ENCODE results near the gene SGK1. TPM values are rescaled to one million over a fixed set of nuclear protein-coding genes. Genes with fewer than 3 reads are reported as not detected.
A peak's percentile ranks its signal among the peaks of the same experiment; 100 is the strongest.

The SGK1 gene
- total and polyA plus RNA-seq, 5 donors: 21.7 to 55.3 (median 42.0) TPM

DNA sequence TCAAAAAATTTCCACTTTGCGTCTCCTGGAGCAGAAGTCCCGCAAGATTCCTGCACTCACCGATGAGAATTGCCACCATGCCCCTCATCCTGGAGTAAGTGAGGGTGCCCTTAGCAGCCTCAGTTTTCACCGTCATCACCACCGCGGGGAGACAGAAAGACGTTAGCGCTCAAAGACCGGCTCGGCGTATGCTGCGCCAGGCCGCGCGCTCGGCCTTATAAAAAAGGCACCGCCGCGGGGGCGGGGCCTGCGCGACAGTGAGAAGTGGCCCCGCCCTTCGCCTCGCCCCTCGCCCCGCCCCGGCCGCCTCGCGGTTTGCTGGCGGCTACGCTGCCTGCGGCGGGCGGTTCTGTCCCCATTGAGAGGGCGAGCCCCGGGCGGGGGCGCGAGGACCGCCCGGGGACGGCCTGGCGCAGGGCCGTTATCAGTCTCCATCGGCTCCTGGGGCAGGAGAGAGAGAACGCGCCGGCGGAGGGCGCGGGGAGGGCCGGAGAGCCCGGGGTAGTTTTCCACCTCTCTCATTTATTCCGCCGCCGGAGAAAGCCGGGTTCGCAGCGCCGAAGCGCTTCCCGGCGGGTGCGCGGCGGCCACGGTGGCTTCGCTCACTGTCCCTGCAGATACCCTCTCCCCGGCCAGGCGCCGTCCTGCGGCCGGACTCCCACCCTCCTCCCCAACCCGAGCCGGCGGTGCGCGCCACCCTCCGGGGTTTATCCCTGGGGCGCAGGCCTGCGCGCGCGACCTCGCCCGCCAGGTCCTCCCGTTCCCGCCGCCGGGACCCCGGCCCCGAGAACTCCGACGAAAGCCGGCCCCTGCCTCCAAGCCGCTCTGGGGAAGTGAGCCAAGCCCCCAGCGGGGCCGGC, 143.0 kb downstream of the SGK1 start:
- peaks cover 3% of the 10 kb centered on the region for H3K4me1 ChIP-seq (ENCODE audit: control insufficient read depth, insufficient read depth, low read length)
- peak overlapping the region; percentile 94 for H3K27ac ChIP-seq (ENCODE audit: low read length)
- no peaks in the 10 kb centered on the region for H3K9me3 ChIP-seq (ENCODE audit: control insufficient read depth, low read length)
- no peaks in the 10 kb centered on the region for H3K27me3 ChIP-seq (ENCODE audit: control insufficient read depth, insufficient read depth)
- DNase-seq (peak; percentile 95 to 98 (median 98)), ATAC-seq (peak; percentile 91 to 95)
- intact Hi-C loops (cut with DNase I): loop anchor here (5.0 to 10.0 kb wide), 9 partner anchors 340 to 710 kb away; no protein-coding TSS in a partner anchor
- H3K4me3 ChIP-seq (ENCODE audit: low read length): peak overlapping the region; percentile 86
- under 1% methylated on average over 100 of the region's 100 CpGs for WGBS

DNA sequence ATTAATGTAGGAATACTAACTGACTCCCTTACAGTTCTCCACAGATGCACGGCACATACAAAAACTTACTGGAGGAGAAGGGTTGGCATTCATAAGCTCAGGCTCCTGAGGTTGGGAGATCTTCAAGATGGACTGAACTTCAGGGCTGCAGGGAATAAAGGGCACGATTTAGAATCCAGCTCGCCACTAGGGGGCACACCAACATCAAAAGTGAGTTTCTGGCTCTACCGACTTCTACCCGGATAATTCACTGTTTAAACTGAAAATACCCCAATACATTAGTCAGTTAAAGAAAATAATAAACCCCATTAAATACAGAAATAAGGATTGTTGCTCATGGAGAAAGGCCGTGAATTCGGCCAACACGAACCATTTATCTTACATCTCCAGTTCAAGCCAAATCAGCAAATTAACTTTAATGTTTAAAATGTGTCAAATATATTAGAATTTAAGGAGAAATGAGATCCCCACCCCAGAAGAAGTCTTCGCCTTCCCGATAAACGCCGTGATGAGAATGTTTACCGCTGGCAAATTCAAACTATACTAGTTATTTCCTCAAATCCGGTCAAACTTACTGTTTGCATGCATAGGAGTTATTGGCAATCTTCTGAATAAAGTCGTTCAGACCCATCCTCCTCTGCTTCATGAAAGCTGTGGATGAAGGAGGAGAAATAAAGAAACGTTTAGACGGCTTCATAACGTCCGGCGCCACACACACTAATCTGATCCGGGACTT, 143.8 kb downstream of the SGK1 start:
- H3K4me3 ChIP-seq (ENCODE audit: low read length): peak overlapping the region; percentile 86
- peaks cover 3% of the 10 kb centered on the region for H3K4me1 ChIP-seq (ENCODE audit: control insufficient read depth, insufficient read depth, low read length)
- H3K27me3 ChIP-seq (ENCODE audit: control insufficient read depth, insufficient read depth): no peaks in the 10 kb centered on the region
- intact Hi-C loops (cut with DNase I): loop anchor here (5.0 to 10.0 kb wide), 8 partner anchors 341 to 711 kb away; no protein-coding TSS in a partner anchor
- peak; percentile 81 to 94 (median 88) for DNase-seq
- peak; percentile 20 to 35 for ATAC-seq
- peak overlapping the region; percentile 94 for H3K27ac ChIP-seq (ENCODE audit: low read length)
- WGBS: under 1% methylated on average over 21 of the region's 21 CpGs
- H3K9me3 ChIP-seq (ENCODE audit: control insufficient read depth, low read length): no peaks in the 10 kb centered on the region

DNA sequence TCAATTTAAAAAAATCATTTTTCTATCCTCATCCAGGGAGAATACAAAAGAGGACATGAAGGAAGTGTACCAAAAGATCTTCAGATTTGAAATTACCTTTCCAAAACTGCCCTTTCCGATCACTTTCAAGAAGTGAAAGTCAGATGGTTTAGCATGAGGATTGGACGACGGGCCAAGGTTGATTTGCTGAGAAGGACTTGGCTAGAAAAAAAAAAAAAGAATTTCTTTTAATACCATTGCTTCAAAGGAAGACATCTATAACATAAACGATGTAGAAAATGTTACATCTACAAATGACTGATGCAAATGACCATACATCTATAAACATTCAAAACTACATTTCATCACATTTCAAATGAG, 144.6 kb downstream of the SGK1 start:
- ATAC-seq: no peak
- no peaks in the 10 kb centered on the region for H3K9me3 ChIP-seq (ENCODE audit: control insufficient read depth, low read length)
- WGBS: 53% methylated on average over 4 of the region's 4 CpGs
- peaks cover 3% of the 10 kb centered on the region for H3K4me1 ChIP-seq (ENCODE audit: control insufficient read depth, insufficient read depth, low read length)
- DNase-seq: no peak
- no peak overlapping the region for H3K27ac ChIP-seq (ENCODE audit: low read length)
- H3K27me3 ChIP-seq (ENCODE audit: control insufficient read depth, insufficient read depth): no peaks in the 10 kb centered on the region
- intact Hi-C loops (cut with DNase I): loop anchor here (5.0 to 10.0 kb wide), 8 partner anchors 341 to 711 kb away; no protein-coding TSS in a partner anchor
- H3K4me3 ChIP-seq (ENCODE audit: low read length): peak overlapping the region; percentile 86

DNA sequence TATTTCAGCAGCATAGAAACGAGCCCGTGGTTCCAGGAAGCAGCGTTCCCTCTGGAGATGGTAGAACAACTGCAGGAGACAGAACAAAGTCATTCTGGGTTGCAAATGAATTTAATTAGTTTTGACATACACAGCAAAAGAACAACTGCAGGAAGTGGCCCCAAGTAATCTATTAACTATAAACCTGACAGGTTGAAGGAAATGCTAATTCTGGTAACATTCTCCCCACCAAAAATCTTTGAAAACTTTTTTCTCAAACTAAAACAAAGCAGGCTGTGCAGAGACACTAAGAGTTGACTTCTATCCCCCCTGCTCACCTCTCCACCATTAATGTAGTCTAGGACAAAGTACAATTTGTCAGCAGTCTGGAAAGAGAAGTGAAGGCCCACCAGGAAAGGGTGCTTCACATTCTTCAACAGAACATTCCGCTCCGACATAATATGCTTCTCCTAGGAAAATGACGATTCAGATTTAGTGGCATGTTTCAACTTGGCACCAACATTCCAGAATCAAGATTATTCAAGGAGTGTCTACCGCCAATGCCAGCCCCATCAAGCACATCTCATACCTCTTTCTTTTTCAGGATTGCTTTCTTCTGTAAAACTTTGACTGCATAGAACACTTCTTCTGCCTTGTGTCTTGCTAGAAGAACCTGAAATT, 145.1 kb downstream of the SGK1 start:
- WGBS: 47% methylated on average over 7 of the region's 7 CpGs
- no peak overlapping the region for H3K27ac ChIP-seq (ENCODE audit: low read length)

DNA sequence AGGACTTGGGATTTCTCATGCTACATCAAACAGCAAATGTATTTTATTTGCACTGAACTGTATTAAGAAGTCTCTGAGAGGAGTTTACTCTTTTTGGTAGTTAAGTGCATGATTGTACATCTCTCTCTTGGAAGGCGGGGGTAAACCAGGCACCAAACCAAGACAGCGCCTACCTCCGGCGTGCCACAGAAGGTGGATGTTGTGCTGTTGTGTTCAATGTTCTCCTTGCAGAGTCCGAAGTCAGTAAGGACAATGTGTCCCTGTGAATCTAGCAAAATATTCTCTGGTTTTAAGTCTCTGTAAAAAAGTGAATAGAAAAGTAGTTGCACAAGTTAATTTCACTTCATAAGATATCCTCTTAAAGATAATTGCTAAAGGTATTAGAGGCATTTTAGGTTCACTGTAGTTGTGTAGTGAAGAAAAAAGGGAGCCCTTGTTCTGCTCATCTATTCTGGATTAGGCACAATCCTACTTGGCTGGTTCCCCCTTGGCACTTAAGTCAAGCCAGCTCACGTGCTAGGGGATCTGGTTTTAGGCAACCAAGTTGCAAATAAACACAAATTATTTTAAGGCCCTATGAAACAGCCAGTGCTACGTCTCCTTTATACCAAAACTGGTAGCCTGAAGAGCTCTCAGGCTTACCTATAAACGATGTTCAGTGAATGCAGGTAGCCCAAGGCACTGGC, 145.7 kb downstream of the SGK1 start:
- H3K27ac ChIP-seq (ENCODE audit: low read length): no peak overlapping the region
- DNase-seq (no peak), ATAC-seq (no peak)
- H3K4me1 ChIP-seq (ENCODE audit: control insufficient read depth, insufficient read depth, low read length): peaks cover 3% of the 10 kb centered on the region
- no peaks in the 10 kb centered on the region for H3K9me3 ChIP-seq (ENCODE audit: control insufficient read depth, low read length)
- no peaks in the 10 kb centered on the region for H3K27me3 ChIP-seq (ENCODE audit: control insufficient read depth, insufficient read depth)
- H3K4me3 ChIP-seq (ENCODE audit: low read length): peak overlapping the region; percentile 86
- WGBS: 63% methylated on average over 8 of the region's 8 CpGs
- intact Hi-C loops (cut with DNase I): loop anchor here (5.0 to 10.0 kb wide), 8 partner anchors 343 to 713 kb away; no protein-coding TSS in a partner anchor

More for the DNA sequence above, 145.1 kb downstream of the SGK1 start:
- Histone ChIP-seq H3K27me3 (ENCODE audit: control insufficient read depth, insufficient read depth) (no peaks in the 10 kb centered on the region), H3K9me3 (ENCODE audit: control insufficient read depth, low read length) (no peaks in the 10 kb centered on the region), H3K4me1 (ENCODE audit: control insufficient read depth, insufficient read depth, low read length) (peaks cover 3% of the 10 kb centered on the region), H3K4me3 (ENCODE audit: low read length) (peak overlapping the region; percentile 86)
- DNase-seq (no peak), ATAC-seq (no peak)
- intact Hi-C loops (cut with DNase I): loop anchor here (5.0 to 10.0 kb wide), 8 partner anchors 342 to 712 kb away; no protein-coding TSS in a partner anchor

DNA sequence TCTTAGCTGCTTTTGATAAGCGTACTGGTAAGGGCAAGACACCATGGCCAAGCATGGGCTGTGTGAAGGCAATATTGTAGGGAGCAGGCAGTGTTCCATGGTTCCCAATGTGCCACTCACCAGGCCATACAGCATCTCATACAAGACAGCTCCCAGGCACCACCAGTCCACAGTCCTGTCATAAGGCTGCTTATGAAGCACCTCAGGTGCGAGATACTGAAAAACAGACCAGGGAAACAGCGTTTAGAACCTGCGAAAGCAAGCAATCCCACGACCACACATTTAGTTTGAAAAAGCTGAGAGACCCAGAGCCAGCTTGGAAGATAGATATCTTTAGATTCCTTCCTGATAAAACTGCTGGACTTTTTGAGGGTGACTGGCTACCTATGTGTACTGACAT, 146.4 kb downstream of the SGK1 start:
- H3K9me3 ChIP-seq (ENCODE audit: control insufficient read depth, low read length): no peaks in the 10 kb centered on the region
- no peak for DNase-seq
- H3K4me3 ChIP-seq (ENCODE audit: low read length): peak overlapping the region; percentile 86
- peaks cover under 1% of the 10 kb centered on the region for H3K4me1 ChIP-seq (ENCODE audit: control insufficient read depth, insufficient read depth, low read length)
- ATAC-seq: no peak
- intact Hi-C loops (cut with DNase I): loop anchor here (5.0 to 10.0 kb wide), 8 partner anchors 343 to 713 kb away; no protein-coding TSS in a partner anchor
- no peaks in the 10 kb centered on the region for H3K27me3 ChIP-seq (ENCODE audit: control insufficient read depth, insufficient read depth)
- WGBS: 68% methylated on average over 5 of the region's 5 CpGs
- no peak overlapping the region for H3K27ac ChIP-seq (ENCODE audit: low read length)

DNA sequence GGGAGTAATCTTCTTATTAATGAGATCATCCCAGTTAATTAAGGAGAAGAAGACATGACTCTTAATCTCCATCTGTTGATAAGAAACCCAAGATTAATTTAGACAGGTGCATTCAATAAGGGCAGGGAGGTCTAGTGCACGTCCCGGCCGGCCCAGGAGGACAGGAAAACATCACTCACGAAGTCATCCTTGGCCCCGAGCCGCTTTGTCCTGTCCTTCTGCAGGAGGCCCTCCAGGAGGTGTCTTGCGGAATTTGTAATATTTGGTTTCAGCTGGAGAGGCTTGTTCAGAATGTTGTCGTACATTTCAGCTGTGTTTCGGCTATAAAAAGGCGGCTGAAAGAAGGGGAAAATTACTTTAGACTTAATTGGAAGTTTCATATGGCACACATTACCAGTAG, 147.1 kb downstream of the SGK1 start:
- Histone ChIP-seq H3K4me1 (ENCODE audit: control insufficient read depth, insufficient read depth, low read length) (no peaks in the 10 kb centered on the region), H3K27me3 (ENCODE audit: control insufficient read depth, insufficient read depth) (no peaks in the 10 kb centered on the region), H3K9me3 (ENCODE audit: control insufficient read depth, low read length) (no peaks in the 10 kb centered on the region), H3K27ac (ENCODE audit: low read length) (no peak overlapping the region), H3K4me3 (ENCODE audit: low read length) (peak overlapping the region; percentile 86)
- ATAC-seq (no peak), DNase-seq (no peak)
- 67% methylated on average over 10 of the region's 10 CpGs for WGBS
- intact Hi-C loops (cut with DNase I): loop anchor here (5.0 to 10.0 kb wide), 8 partner anchors 344 to 714 kb away; no protein-coding TSS in a partner anchor

DNA sequence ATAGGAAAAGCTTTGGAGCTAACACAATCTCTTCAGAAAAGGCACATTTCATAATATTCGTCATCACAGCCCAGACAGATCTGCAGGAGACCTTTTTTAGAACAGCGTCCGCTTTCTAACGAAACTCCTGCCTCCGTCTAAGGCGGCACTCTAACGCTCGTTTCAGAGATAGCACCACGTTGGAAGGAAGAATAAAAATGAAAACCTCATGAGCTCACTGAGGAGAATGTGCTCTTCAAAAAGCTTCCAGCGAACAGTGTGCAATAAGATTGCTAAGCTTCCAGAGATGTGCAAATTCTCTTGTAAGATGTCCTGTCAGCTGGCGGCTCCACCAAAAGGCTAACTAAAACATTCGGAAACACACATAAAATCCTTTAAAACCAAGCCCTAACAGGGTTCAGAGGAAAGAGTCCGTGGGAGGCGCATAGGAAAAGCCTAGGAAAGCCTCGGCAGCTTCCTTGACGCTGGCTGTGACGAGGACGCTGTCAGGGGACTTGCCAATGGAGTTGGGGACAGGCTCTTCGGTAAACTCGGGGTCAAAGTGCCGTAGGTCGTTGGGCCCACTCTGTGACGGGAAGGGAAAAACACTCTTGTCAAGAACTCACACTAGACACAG, 147.9 kb downstream of the SGK1 start:
- H3K27me3 ChIP-seq (ENCODE audit: control insufficient read depth, insufficient read depth): no peaks in the 10 kb centered on the region
- ATAC-seq (no peak), DNase-seq (peak in 1 of 3 donors; percentile 64)
- H3K4me1 ChIP-seq (ENCODE audit: control insufficient read depth, insufficient read depth, low read length): no peaks in the 10 kb centered on the region
- 44% methylated on average over 23 of the region's 23 CpGs for WGBS
- peak overlapping the region; percentile 20 for H3K27ac ChIP-seq (ENCODE audit: low read length)
- peak overlapping the region; percentile 86 for H3K4me3 ChIP-seq (ENCODE audit: low read length)
- intact Hi-C loops (cut with DNase I): loop anchor here (5.0 to 10.0 kb wide), 8 partner anchors 345 to 715 kb away; no protein-coding TSS in a partner anchor
- H3K9me3 ChIP-seq (ENCODE audit: control insufficient read depth, low read length): no peaks in the 10 kb centered on the region

DNA sequence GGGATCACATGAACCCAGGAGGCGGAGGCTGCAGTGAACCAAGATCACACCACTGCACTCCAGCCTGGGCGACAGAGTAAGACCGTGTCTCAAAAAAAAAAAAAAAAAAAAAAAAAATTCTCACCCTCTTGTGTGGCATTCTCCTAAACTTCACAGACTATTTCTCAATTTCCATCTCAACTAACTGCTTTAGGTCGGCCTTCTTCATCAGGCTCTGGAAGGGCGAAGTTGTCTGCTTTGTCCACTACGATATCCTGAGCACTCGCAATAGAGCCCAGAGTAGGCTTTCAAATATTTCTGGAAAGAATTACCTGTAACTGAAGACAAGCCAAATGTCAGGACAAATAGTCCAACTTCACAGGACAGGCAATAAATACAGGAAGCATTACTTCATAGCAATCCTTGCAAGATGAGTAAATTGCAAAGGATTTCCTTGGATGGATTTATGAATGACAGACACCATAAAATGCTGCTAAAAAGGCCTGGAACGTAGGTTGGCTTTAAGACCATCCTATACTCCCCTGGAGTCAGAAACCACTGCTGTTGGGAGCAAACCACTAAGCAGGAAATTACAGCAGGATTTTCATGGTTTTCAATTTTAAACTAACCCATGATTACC, 149.2 kb downstream of the SGK1 start:
- intact Hi-C loops (cut with DNase I): no loop called here
- WGBS: 90% methylated on average over 8 of the region's 8 CpGs
- H3K9me3 ChIP-seq (ENCODE audit: control insufficient read depth, low read length): no peaks in the 10 kb centered on the region
- H3K4me3 ChIP-seq (ENCODE audit: low read length): no peak overlapping the region
- no peak overlapping the region for H3K27ac ChIP-seq (ENCODE audit: low read length)
- H3K27me3 ChIP-seq (ENCODE audit: control insufficient read depth, insufficient read depth): no peaks in the 10 kb centered on the region
- no peaks in the 10 kb centered on the region for H3K4me1 ChIP-seq (ENCODE audit: control insufficient read depth, insufficient read depth, low read length)
- DNase-seq (no peak), ATAC-seq (no peak)
